ENCODE data around the gene ATP7B.
"Not testable (repeated sequence)": the region's sequence is repeated elsewhere in the genome, so short reads cannot be mapped to it uniquely, and the experiment has no call there.

DNA sequence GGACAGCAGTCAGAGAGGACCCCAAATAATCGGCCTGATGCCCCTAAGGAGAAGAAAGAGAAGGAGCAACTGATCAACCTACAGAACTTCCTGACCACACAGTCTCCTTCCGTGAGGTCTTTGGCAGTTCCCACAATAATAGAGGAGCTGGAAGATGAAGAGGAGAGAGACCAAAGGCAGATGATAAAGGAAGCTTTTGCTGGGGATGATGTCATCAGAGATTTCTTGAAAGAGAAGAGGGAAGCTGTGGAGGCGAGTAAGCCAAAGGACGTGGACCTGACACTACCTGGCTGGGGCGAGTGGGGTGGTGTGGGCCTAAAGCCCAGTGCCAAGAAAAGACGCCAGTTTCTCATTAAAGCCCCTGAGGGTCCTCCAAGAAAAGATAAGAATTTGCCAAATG lies 19.2 kb upstream of the ATP7B start:
- TF ChIP-seq POLR2A (IDR thresholded peaks at IDR 0.05): not testable (repeated sequence)
- TF ChIP-seq, protein P1, sequence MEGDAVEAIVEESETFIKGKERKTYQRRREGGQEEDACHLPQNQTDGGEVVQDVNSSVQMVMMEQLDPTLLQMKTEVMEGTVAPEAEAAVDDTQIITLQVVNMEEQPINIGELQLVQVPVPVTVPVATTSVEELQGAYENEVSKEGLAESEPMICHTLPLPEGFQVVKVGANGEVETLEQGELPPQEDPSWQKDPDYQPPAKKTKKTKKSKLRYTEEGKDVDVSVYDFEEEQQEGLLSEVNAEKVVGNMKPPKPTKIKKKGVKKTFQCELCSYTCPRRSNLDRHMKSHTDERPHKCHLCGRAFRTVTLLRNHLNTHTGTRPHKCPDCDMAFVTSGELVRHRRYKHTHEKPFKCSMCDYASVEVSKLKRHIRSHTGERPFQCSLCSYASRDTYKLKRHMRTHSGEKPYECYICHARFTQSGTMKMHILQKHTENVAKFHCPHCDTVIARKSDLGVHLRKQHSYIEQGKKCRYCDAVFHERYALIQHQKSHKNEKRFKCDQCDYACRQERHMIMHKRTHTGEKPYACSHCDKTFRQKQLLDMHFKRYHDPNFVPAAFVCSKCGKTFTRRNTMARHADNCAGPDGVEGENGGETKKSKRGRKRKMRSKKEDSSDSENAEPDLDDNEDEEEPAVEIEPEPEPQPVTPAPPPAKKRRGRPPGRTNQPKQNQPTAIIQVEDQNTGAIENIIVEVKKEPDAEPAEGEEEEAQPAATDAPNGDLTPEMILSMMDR (IDR thresholded peaks at IDR 0.05): not testable (repeated sequence)

Data from transverse colon (tissue), 3 donors.